ENCODE data around the gene MAP1LC3A.
A peak's percentile ranks its signal among the peaks of the same experiment; 100 is the strongest.
"Not testable (repeated sequence)": the region's sequence is repeated elsewhere in the genome, so short reads cannot be mapped to it uniquely, and the experiment has no call there.

Gene MAP1LC3A

GRCh38 chr20:34558320-34559218, at the start of gene MAP1LC3A:
Gene MAP1LC3A (plus strand): TSS chr20:34558718. CDS start chr20:34558869, 151 bp downstream.
- DNase-seq: peak; percentile 93

GRCh38 chr20:34510575-34510974, 47.9 kb upstream of the MAP1LC3A start:
- no peak for DNase-seq

GRCh38 chr20:34511891-34512265, 46.6 kb upstream of the MAP1LC3A start:
- no peak for DNase-seq

DNA sequence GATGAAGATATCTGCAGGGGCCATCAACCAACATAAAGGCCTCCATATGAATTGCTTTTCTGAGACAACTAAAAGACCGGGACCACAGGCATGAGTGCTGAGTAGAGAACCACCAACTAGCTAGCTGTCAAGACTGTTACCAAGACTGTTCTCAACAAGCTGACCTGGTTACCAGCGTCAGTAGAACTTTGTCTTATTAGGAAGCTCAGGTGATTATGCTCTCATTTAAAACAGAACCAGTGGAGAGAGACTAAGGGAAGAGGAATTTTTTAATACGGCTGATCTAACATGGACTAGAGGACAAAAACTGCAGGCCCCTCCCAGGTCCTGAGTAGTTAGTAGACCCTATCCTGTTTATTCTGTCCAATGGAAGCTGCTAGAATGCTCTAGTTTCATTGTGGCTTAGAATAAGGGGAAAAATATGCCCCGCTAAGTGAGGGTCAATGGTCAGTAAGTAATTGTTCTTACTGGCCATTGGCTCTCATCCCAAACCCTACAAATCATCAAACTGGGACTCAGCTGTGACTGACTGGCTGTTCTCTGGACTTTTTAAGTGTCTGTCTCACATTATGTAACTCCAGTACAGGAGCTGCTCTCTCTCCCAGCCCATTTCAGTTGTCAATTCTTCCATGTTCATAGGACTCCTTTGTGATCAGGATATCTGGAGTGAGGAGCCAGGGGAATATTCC, 46.1 kb upstream of the MAP1LC3A start:
- DNase-seq: peak; percentile 19

GRCh38 chr20:34512955-34513419, 45.5 kb upstream of the MAP1LC3A start:
- DNase-seq: peak; percentile 90

DNA sequence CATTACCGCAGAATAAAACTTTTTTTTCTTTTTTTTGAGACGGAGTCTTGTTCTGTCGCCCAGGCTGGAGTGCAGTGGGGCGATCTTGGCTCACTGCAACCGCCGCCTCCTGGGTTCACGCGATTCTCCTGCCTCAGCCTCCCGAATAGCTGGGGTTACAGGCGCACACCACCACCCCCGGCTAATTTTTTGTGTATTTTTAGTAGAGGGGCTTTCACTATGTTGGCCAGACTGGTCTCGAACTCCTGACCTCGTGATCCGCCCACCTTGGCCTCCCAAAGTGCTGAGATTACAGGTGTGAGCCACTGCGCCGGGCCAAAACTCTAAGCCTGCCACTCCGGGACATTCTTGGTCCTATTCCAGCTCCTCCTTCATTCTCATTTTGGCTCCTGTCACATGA, 44.5 kb upstream of the MAP1LC3A start:
- not testable (repeated sequence) for DNase-seq

DNA sequence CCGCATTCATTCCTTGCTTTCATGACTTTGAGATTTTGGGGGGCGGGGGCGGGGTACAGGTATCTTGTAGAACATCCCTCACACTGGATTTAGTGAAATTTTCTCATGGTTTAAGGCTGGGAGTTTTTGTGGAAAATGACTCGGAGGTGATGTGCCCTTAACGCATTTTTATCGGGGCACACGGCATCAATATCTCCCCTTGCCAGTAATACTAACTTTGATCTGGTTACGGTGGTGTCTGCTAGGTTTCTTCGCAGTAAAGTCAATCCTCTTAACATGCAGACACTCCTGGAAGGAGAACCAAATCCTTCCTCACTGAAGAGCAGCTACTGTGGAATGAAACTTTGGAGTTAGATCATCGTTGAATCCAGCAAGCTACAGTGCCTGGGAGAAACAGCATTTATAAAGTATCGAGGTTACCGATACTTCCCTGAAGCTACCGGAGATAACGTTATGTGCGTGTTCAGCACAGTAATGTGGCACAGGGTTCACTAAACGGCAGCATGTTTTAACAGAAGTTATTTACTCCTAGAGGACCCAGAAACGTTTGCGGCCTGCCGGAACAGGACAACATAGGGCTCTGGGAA, 43.5 kb upstream of the MAP1LC3A start:
- DNase-seq: no peak

GRCh38 chr20:34515484-34516246, 42.9 kb upstream of the MAP1LC3A start:
- DNase-seq: peak; percentile 79

DNA sequence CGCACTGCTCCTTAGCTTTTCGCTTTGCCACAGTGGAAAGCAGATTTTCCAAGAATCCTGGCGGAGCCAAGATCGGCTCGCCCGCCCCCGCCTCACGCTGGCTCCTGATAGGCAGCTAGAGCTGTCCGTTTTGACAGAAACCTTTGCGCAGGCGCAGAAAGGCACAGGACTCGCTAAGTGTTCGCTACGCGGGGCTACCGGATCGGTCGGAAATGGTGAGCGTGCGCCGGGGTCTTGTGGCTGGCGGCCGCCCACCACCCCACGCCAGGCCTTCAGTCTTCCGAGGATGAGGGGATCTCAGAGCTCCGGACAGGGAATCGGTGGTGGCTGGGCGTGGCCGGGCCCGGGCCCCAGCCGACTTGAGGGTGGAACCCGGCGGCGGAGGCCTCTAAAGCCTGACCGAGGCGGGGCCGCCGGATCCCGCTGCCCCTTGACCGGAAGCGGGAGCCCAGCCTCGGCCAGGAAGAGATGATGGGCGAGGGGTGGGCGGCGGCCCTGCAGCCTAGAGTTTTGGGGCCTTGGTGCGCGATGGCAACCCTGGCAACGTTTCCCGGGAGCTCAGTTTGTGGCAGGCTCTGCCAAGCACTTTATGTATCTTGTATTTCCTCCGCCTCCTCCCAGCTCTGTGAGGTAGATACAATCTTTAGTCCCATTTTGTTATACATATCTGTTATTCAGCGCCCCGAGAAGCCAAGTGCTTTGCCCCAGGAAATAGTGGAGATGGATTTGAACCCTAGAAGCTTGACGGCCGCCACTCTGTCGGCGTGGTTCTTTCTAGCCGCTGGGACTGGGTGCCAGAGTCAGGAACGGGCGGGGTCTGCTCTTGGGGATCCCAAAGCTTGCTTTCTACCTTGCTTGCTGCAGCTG, 42.0 kb upstream of the MAP1LC3A start, which contains the start of gene DYNLRB1:
TSS of gene DYNLRB1 (plus strand) at position 176 of the 867 bp plus-strand sequence. CDS start at position 213, 37 bp downstream.
- DNase-seq: peak; percentile 96

DNA sequence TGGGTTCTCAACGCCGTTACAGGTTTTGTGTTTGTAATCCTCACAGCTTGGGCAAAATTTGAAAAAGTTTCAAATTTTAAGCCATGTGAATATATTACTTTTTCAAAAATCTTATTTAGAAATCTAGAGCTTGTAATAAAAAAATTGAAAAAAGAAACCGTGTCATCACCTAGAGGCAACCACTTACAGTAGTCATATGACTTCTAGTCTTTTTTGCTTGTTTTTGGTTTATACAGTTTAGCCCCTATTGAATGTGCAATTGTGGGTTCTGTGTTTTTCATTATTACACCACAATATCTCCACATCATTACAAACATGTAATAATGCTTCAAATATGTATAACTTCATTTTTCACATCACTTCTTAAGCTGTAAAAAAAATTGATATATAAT, 41.4 kb upstream of the MAP1LC3A start:
- no peak for DNase-seq

DNA sequence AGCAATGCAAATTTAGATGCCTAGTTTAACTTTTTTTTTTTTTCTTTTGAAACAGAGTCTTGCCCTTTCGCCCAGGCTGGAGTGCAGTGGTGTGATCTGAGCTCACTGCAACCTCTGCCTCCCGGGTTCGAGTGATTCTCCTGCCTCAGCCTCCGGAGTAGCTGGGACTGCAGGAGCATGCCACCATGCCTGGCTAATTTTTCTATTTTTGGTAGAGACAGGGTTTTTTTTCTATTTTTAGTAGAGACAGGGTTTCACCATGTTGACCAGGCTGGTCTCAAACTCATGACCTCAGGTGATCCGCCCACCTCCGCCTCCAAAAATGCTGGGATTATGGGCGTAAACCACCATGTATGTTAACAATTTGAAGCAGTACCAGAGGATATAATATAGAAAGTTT, 39.7 kb upstream of the MAP1LC3A start:
- not testable (repeated sequence) for DNase-seq

GRCh38 chr20:34519841-34520240, 38.7 kb upstream of the MAP1LC3A start:
- DNase-seq: not testable (repeated sequence)

- DNase-seq: peak; percentile 58
Observed at GRCh38 chr20:34522969-34523871, 35.3 kb upstream of the MAP1LC3A start.

DNA sequence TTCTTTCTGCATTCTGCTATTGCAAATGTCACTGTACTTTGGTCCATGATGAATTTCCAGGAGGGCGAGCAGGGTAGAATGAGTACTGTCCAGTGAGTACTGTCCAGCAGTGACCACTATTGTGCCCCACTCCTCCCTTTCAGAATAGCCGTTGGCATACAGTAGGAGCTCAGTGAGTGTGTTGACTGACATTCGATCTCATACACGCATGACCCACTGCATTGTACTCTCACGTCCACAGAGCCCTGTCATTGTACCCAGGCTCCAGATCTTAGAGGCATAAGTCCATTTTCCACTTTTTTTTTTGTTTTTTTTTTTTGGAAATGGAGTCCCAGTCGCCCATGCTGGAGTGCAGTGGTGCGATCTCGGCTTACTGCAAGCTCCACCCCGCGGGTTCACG, 34.1 kb upstream of the MAP1LC3A start:
- no peak for DNase-seq

DNA sequence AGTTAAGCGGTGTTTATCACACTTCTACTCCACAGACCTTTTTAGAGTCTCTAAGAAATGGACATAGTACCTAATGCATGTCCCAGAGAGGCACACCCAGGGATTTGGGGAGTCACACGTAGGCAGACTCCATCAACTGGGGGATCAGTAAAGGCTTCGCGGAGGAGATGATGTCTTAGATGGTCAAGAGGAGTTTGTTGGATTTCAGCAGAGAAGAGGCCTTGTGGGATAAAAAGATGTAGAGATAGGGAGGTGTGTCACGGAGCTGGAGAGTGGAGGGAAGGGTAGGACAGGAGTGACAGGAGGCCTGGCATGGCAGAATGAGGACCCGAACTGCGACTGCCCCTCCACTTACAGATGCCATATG, 33.2 kb upstream of the MAP1LC3A start:
- no peak for DNase-seq

DNA sequence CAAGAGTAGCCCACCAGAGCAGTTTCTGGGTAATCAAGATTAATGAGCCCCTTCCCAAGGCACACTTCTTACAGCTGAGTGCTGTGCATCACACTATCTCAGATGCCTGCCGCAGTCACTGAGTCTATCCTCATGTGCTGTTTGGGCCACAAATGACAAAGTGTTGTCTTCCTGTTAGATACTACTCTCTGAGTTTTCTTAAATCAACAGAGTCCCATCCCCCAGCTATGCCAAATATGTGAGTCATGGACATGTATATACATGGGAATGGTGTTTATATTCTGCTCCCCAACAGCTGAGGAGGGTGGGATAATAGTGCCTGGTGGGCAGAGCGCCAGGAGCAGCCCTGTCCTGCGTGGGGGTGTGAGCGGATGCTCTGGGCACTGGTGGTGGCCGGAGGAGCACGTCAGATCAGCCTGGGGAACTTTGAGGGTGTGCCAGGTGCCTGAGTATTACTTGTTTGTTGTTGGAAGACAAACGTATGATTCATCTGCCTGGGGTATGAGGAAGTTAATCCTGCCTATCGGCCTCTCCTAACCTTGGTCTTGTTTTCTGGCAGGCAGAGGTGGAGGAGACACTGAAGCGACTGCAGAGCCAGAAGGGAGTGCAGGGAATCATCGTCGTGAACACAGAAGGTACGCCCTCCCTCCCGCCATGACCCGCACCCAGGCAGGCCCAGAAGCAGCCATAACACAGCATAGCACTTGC, 32.7 kb upstream of the MAP1LC3A start:
- DNase-seq: no peak

DNA sequence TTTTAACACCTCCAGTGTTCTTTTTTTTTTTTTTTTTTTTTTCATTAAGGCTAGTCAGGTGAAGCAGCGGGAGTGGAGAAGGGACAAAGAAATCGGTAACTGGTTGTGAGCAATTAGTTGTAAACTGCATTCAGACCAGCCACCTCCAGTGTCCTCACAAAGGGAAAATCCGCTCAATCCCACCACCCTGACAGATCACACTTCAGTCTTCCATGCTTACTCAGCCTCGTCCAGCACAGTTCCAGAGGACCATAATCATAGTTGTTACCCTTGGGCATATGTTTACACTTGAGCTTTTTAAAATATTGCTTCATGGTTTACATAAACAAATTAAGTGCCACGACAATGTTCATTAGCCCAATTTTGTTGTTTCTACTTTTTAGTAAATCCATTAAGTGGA, 32.1 kb upstream of the MAP1LC3A start:
- no peak for DNase-seq

DNA sequence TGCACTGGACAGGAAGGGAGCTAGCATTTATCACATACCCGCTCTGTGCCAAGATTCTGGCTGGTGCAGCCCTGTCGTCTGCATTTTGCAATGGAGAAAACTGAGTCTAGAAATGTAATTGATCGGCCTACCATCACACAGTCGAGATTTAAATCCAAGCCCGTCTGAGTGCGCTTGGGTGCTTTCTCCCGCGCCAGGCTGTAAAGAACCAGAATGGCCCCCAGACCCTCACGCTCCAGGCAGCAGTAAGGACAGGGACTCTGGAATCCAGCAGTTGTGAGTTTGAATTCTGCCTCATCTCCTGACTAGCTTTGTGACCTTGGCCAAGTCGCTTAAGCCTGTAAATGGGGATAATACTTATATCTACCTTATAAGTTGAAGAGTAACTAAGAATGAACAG, 31.5 kb upstream of the MAP1LC3A start:
- no peak for DNase-seq

DNA sequence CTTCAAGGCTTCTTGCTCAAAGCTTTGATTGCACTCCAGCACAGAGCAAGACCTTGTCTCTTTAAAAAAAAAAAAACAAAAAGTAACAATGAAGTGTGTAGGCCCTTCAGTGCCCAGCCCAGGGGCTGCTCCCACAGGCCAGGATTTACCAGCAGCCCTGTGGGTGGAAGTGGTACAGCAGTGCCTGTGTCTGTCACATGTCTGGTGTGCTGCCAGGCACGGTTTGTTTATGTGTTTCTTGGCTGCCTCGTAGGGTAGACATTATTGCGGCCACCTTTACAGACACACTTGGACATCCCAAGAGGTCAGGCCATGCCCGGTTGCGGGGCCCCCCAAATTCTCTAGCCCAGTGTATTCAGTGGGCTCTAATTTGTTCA, 29.6 kb upstream of the MAP1LC3A start:
- DNase-seq: no peak

- no peak for DNase-seq
Observed at GRCh38 chr20:34529742-34530141, 28.8 kb upstream of the MAP1LC3A start.

Measured in hematopoietic multipotent progenitor cell treated with erythropoietin and hydrocortisone succinate and interleukin-3 and kit ligand, for 8 days (in vitro differentiated cells).